GM18508 (cell line): Measurements from ENCODE around the gene NSUN5.
A peak's percentile ranks its signal among the peaks of the same experiment; 100 is the strongest.
"Not testable (repeated sequence)": the region's sequence is repeated elsewhere in the genome, so short reads cannot be mapped to it uniquely, and the experiment has no call there.

ENCODE experiments used
- ATAC-seq: cut with Tn5 transposase; IDR thresholded peaks from one replicate; pipeline ENCODE4 v1.9.1; 2021; ENCODE audit warnings: moderate number of reproducible peaks; ENCODE audit not compliant: insufficient read depth, unreplicated experiment

NSUN5 gene

GRCh38 chr7:73299812-73300211, 8.8 kb downstream of the NSUN5 start:
- not testable (repeated sequence) for ATAC-seq

GRCh38 chr7:73297706-73298105, 10.9 kb downstream of the NSUN5 start:
- ATAC-seq, result not testable (repeated sequence)

GRCh38 chr7:73297235-73297634, 11.4 kb downstream of the NSUN5 start:
- not testable (repeated sequence) for ATAC-seq

GRCh38 chr7:73277210-73277609, 31.4 kb downstream of the NSUN5 start:
- not testable (repeated sequence) for ATAC-seq

- ATAC-seq, result not testable (repeated sequence)
Measured at GRCh38 chr7:73267813-73268212, 40.8 kb downstream of the NSUN5 start.

GRCh38 chr7:73266719-73267368, 41.8 kb downstream of the NSUN5 start:
- peak; percentile 57 for ATAC-seq

GRCh38 chr7:73262416-73262815, 46.2 kb downstream of the NSUN5 start:
- not testable (repeated sequence) for ATAC-seq
